GM23248 (cell line): ENCODE data around the gene SSPN.

ENCODE experiments used
- EZH2 ChIP-seq: fragments of 200-600 bp; sonication (generic); IDR thresholded peaks from 2 replicates; pipeline ENCODE4 v1.6.1; 2018; ENCODE audit warnings: antibody characterized with exemption, mild to moderate bottlenecking; ENCODE audit not compliant: insufficient read depth, poor library complexity, severe bottlenecking
- EZH2phosphoT487 ChIP-seq: fragments of 200-600 bp; sonication (generic); IDR thresholded peaks from 2 replicates; pipeline ENCODE4 v1.6.1; 2018; ENCODE audit warnings: antibody characterized with exemption, moderate library complexity, mild to moderate bottlenecking, low read depth; ENCODE audit not compliant: insufficient read depth

DNA sequence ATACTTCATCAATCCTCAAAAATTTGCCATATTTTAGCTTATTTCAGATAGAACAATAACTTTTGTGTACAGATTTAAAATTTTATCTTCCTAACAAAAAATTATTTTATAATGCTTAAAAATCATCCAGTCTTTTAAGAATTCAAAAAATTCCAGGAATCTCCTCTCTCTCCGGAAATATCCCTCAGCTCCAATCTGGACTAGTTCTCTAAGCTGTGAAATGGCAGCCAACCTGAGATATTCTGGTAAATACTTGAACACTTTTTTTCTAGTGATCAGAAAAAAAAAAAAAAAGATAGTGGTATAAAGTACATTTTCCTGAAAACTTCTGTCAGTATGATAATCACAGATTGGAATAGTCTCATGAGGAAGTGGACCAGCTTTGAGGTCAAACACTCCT, 57.6 kb downstream of the SSPN start:
- TF ChIP-seq EZH2 = no peak
- TF ChIP-seq EZH2phosphoT487 = no peak
